Epidermal melanocyte (primary cell): ENCODE results near the gene ABCC1.
"Not testable (repeated sequence)": the region's sequence is repeated elsewhere in the genome, so short reads cannot be mapped to it uniquely, and the experiment has no call there.

Source experiments
- DNase-seq: peaks from one replicate; pipeline ENCODE4 v3.0.0; 2011; ENCODE audit warnings: low spot score; ENCODE audit not compliant: insufficient read length

ABCC1 gene

GRCh38 chr16:16137110-16137509, 187.7 kb downstream of the ABCC1 start:
- no peak for DNase-seq

GRCh38 chr16:16138034-16138635, 188.7 kb downstream of the ABCC1 start:
- no peak for DNase-seq

- no peak for DNase-seq
Measured at GRCh38 chr16:16139061-16139460, 189.6 kb downstream of the ABCC1 start.

GRCh38 chr16:16139806-16140205, 190.4 kb downstream of the ABCC1 start:
- DNase-seq = no peak

- DNase-seq = no peak
Measured at GRCh38 chr16:16140537-16140936, 191.1 kb downstream of the ABCC1 start.

- DNase-seq = no peak
Measured at GRCh38 chr16:16141141-16141540, 191.7 kb downstream of the ABCC1 start.

GRCh38 chr16:16141784-16142396, 192.5 kb downstream of the ABCC1 start:
- no peak for DNase-seq

GRCh38 chr16:16143038-16143763, 193.8 kb downstream of the ABCC1 start:
- DNase-seq = no peak

- DNase-seq = no peak
Measured at GRCh38 chr16:16143931-16144330, 194.5 kb downstream of the ABCC1 start.

GRCh38 chr16:16144416-16144815, 195.0 kb downstream of the ABCC1 start:
- no peak for DNase-seq

- DNase-seq = no peak
Measured at GRCh38 chr16:16145286-16145685, 195.9 kb downstream of the ABCC1 start.

GRCh38 chr16:16146380-16147315, 197.2 kb downstream of the ABCC1 start:
- DNase-seq = no peak

- no peak for DNase-seq
Measured at GRCh38 chr16:16147316-16147999, 198.0 kb downstream of the ABCC1 start.

- not testable (repeated sequence) for DNase-seq
Measured at GRCh38 chr16:16148000-16148599, 198.7 kb downstream of the ABCC1 start.

- DNase-seq = no peak
Measured at GRCh38 chr16:16148755-16149154, 199.3 kb downstream of the ABCC1 start.

GRCh38 chr16:16149710-16150116, 200.3 kb downstream of the ABCC1 start:
- no peak for DNase-seq

- DNase-seq = no peak
Measured at GRCh38 chr16:16150117-16150877, 200.9 kb downstream of the ABCC1 start.

- no peak for DNase-seq
Measured at GRCh38 chr16:16150878-16151152, 201.4 kb downstream of the ABCC1 start.

GRCh38 chr16:16151315-16151714, 201.9 kb downstream of the ABCC1 start:
- no peak for DNase-seq

- not testable (repeated sequence) for DNase-seq
Measured at GRCh38 chr16:16153000-16153399, 203.6 kb downstream of the ABCC1 start.
